OCI-LY1 (cell line): ENCODE measurements around the gene LTN1.

ENCODE experiments used
- H2AFZ ChIP-seq: fragments of 200-600 bp; sonication (generic), shearing (Covaris generic); 2 replicates; pipeline ENCODE4 v1.6.0; 2014; ENCODE audit warnings: antibody characterized with exemption, mild to moderate bottlenecking, low read length
- H3F3A ChIP-seq: fragments of 200-600 bp; sonication (generic), shearing (Covaris generic); 2 replicates; pipeline ENCODE4 v1.6.0; 2014; ENCODE audit warnings: mild to moderate bottlenecking, antibody characterized with exemption, low read length, moderate library complexity; ENCODE audit not compliant: insufficient read depth
- H3K27ac ChIP-seq: fragments of 200-600 bp; sonication (generic); 2 replicates; pipeline ENCODE4 v1.5.1; 2014; ENCODE audit warnings: low read length, mixed run types, mild to moderate bottlenecking, low read depth; ENCODE audit not compliant: poor library complexity, severe bottlenecking
- H3K27me3 ChIP-seq: fragments of 200-600 bp; sonication (generic); 2 replicates; pipeline ENCODE4 v1.6.0; 2014; ENCODE audit warnings: antibody characterized with exemption, mild to moderate bottlenecking, low read length, moderate library complexity; ENCODE audit not compliant: insufficient read depth
- H3K36me3 ChIP-seq: fragments of 200-600 bp; sonication (generic); 2 replicates; pipeline ENCODE4 v1.6.1; 2014; ENCODE audit warnings: mild to moderate bottlenecking, antibody characterized with exemption, low read length, moderate library complexity, mixed read lengths; ENCODE audit not compliant: insufficient read depth
- H3K4me1 ChIP-seq: fragments of 200-600 bp; sonication (generic); 2 replicates; pipeline ENCODE4 v1.5.1; 2014; ENCODE audit warnings: mild to moderate bottlenecking, low read length, moderate library complexity; ENCODE audit not compliant: insufficient read depth, severe bottlenecking
- H3K4me2 ChIP-seq: fragments of 200-600 bp; sonication (generic), shearing (Covaris generic); 2 replicates; pipeline ENCODE4 v1.6.1; 2014; ENCODE audit warnings: low read length
- H3K4me3 ChIP-seq: fragments of 200-600 bp; sonication (generic); 2 replicates; pipeline ENCODE4 v1.5.1; 2014; ENCODE audit warnings: low read length, low read depth, mild to moderate bottlenecking, mixed read lengths; ENCODE audit not compliant: poor library complexity, severe bottlenecking
- H3K79me2 ChIP-seq: fragments of 200-600 bp; shearing (Covaris generic); 2 replicates; pipeline ENCODE4 v1.6.1; 2016; ENCODE audit warnings: mixed run types, low read length, mixed read lengths; ENCODE audit not compliant: insufficient read depth
- H3K9ac ChIP-seq: fragments of 200-600 bp; sonication (generic), shearing (Covaris generic); 2 replicates; pipeline ENCODE4 v1.6.1; 2014; ENCODE audit warnings: mild to moderate bottlenecking, low read length, mixed read lengths
- H3K9me2 ChIP-seq: fragments of 200-600 bp; sonication (generic), shearing (Covaris generic); 2 replicates; pipeline ENCODE4 v1.6.1; 2014; ENCODE audit warnings: low read depth, mild to moderate bottlenecking, low read length, mixed read lengths
- H3K9me3 ChIP-seq: fragments of 200-600 bp; shearing (Covaris generic); 2 replicates; pipeline ENCODE4 v1.6.1; 2014; ENCODE audit warnings: low read length, mixed read lengths
- H4K20me1 ChIP-seq: fragments of 200-600 bp; sonication (generic), shearing (Covaris generic); 2 replicates; pipeline ENCODE4 v1.6.0; 2016; ENCODE audit warnings: mild to moderate bottlenecking, low read length; ENCODE audit not compliant: insufficient read depth
- CTCF ChIP-seq: fragments of 200-600 bp; sonication (generic), shearing (Covaris generic); IDR thresholded peaks from 2 replicates; pipeline ENCODE4 v1.5.1; 2017; ENCODE audit warnings: mild to moderate bottlenecking, antibody characterized with exemption, low read length, moderate library complexity, mixed read lengths
- EZH2 ChIP-seq: fragments of 200-600 bp; sonication (generic), shearing (Covaris generic); IDR thresholded peaks from 2 replicates; pipeline ENCODE4 v1.8.0; 2017; ENCODE audit warnings: borderline replicate concordance, mixed run types, mild to moderate bottlenecking, antibody characterized with exemption, low read length, moderate library complexity, mixed read lengths

The LTN1 gene

GRCh38 chr21:28992526-28993292 lies at the start of gene LTN1:
Gene LTN1 (minus strand): TSS chr21:28992877. CDS start chr21:28992805, 72 bp downstream.
- no peaks in the 10 kb centered on the region for H3K9me2 ChIP-seq
- H3K9ac ChIP-seq, result peak within 1 kb of the TSS; percentile 82
- H3K27me3 ChIP-seq, result no peaks in the 10 kb centered on the region
- H3K36me3 ChIP-seq, result no peaks in the 10 kb centered on the region
- no peak within 1 kb of the TSS for H2AFZ ChIP-seq
- H3K27ac ChIP-seq, result peak within 1 kb of the TSS; percentile 65
- H3K79me2 ChIP-seq, result peaks cover 35% of the 10 kb centered on the region
- no peaks in the 10 kb centered on the region for H3K9me3 ChIP-seq
- H3K4me2 ChIP-seq, result peak within 1 kb of the TSS; percentile 84
- H3F3A ChIP-seq, result no peaks in the 10 kb centered on the region
- H3K4me3 ChIP-seq, result peak within 1 kb of the TSS; percentile 78
- peaks cover 25% of the 10 kb centered on the region for H3K4me1 ChIP-seq
- H4K20me1 ChIP-seq, result no peaks in the 10 kb centered on the region; the same call in 1 of the 2 replicates
- TF ChIP-seq CTCF (no peak), EZH2 (no peak)

GRCh38 chr21:29034678-29035077 lies 42.0 kb upstream of the LTN1 start:
- Histone ChIP-seq H3K27ac (no peak overlapping the region), H3K27me3 (no peaks in the 10 kb centered on the region), H3K9me3 (no peaks in the 10 kb centered on the region), H3K4me2 (no peak overlapping the region), H3K4me3 (no peak overlapping the region), H4K20me1 (no peaks in the 10 kb centered on the region), H2AFZ (no peak overlapping the region), H3K4me1 (no peaks in the 10 kb centered on the region), H3K9ac (no peak overlapping the region), H3K36me3 (peaks cover 94% of the 10 kb centered on the region), H3K79me2 (no peaks in the 10 kb centered on the region), H3K9me2 (no peaks in the 10 kb centered on the region), H3F3A (no peaks in the 10 kb centered on the region)
- TF ChIP-seq CTCF, result no peak
- TF ChIP-seq EZH2, result no peak

GRCh38 chr21:29033871-29034270 lies 41.2 kb upstream of the LTN1 start:
- no peak overlapping the region for H3K27ac ChIP-seq
- H3K79me2 ChIP-seq, result no peaks in the 10 kb centered on the region
- H3K9ac ChIP-seq, result no peak overlapping the region
- no peaks in the 10 kb centered on the region for H4K20me1 ChIP-seq
- H3K27me3 ChIP-seq, result no peaks in the 10 kb centered on the region
- no peak overlapping the region for H3K4me3 ChIP-seq
- H3K4me1 ChIP-seq, result no peaks in the 10 kb centered on the region
- H2AFZ ChIP-seq, result no peak overlapping the region
- no peak overlapping the region for H3K4me2 ChIP-seq
- H3K9me3 ChIP-seq, result no peaks in the 10 kb centered on the region
- H3K9me2 ChIP-seq, result no peaks in the 10 kb centered on the region
- H3F3A ChIP-seq, result no peaks in the 10 kb centered on the region
- H3K36me3 ChIP-seq, result peaks cover 89% of the 10 kb centered on the region
- TF ChIP-seq CTCF, result no peak
- no peak for TF ChIP-seq EZH2
